ENCODE measurements around the gene CUBN.

CUBN gene

DNA sequence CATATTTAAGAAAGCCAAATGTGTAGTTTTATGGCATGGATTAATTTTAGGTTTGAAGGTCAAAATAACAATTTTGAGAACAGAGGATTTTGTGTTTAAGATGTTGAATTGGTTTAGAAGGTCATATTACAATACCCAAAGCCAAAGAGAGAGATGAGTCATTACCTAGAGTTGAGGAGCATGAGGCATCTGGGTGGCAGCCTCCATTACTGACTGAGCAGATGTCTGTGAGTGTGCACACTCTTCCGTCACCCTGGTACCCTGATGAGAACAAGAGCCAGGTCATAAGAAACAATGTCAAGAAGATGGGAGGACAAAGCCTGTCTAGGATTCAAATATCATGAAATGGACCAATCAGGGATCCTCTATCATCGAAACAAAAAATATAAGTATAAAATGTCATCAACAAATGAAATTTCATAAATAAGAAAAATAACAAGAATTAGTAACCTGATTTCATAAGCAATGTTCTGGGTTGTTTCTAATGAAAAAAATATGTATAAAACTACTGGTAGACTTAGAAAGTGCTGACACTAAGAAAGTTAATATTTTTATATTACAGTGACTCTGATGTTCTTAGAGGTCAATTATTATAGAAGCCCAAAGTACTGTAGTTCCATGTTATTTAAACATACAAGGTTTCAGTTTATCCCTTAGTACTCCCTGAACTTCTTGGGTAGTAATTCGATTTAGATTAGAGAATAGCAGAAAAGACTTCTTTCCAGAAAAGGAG, 20.0 kb downstream of the CUBN start:
- Histone ChIP-seq H3K27me3 (ENCODE audit: control insufficient read depth, insufficient read depth, low read length, poor library complexity, severe bottlenecking) (no peaks in the 10 kb centered on the region), H3K4me1 (ENCODE audit: control insufficient read depth, insufficient read depth, low read length) (no peaks in the 10 kb centered on the region), H3K27ac (ENCODE audit: insufficient read depth, low read depth, low read length, poor library complexity, severe bottlenecking) (no peak overlapping the region), H3K4me3 (ENCODE audit: insufficient read depth, low read depth, low read length) (no peak overlapping the region), H3K36me3 (ENCODE audit: control insufficient read depth, insufficient read depth, low read length) (no peaks in the 10 kb centered on the region), H3K9me3 (ENCODE audit: control insufficient read depth, low read length) (no peaks in the 10 kb centered on the region)
- WGBS, 2 experiments: 93% methylated on average over 2 of the region's 3 CpGs

DNA sequence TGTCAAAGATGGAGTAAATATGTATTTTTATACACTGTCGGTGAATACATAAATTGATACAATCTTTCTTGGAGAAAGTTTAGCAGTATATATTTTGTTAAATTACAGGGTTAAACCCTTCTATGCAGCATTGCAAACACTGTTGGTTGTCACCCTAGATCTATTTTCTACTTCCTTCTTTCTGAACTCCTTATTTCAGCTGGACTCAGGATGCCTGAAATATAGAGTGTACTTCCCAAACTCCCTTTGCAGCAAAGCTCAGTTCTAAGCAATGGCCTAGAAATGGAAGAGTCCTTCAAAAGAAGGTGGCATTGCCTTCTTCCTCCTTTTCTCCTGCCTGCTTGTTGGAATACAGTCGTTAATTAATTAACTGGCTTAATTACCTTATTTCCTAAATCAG, 20.6 kb downstream of the CUBN start:
- no peaks in the 10 kb centered on the region for H3K36me3 ChIP-seq (ENCODE audit: control insufficient read depth, insufficient read depth, low read length)
- no peak overlapping the region for H3K27ac ChIP-seq (ENCODE audit: insufficient read depth, low read depth, low read length, poor library complexity, severe bottlenecking)
- H3K27me3 ChIP-seq (ENCODE audit: control insufficient read depth, insufficient read depth, low read length, poor library complexity, severe bottlenecking): no peaks in the 10 kb centered on the region
- H3K4me1 ChIP-seq (ENCODE audit: control insufficient read depth, insufficient read depth, low read length): no peaks in the 10 kb centered on the region
- H3K4me3 ChIP-seq (ENCODE audit: insufficient read depth, low read depth, low read length): no peak overlapping the region
- 80 to 100% methylated on average over 1 of the region's 2 CpGs for WGBS, 2 experiments
- H3K9me3 ChIP-seq (ENCODE audit: control insufficient read depth, low read length): no peaks in the 10 kb centered on the region

DNA sequence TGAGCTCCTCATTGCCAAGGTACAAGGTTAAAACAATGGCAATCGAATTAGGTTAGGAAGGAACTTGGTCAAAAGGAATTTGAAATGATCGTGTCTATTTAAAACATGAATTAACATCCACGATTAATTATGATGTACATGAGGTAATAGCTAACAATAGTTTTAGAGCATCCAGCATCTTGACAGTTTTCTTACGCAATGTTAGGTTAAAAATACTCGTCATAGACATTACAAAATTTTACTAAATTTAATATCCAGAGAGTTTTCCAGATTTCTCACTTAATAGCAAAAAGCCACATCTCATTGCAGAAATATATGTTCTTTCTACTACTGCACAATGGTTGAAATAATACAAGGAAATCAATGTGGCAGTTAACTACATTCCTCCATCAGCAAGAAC, 22.6 kb downstream of the CUBN start:
- Histone ChIP-seq H3K27ac (ENCODE audit: insufficient read depth, low read depth, low read length, poor library complexity, severe bottlenecking) (no peak overlapping the region), H3K27me3 (ENCODE audit: control insufficient read depth, insufficient read depth, low read length, poor library complexity, severe bottlenecking) (no peaks in the 10 kb centered on the region), H3K4me3 (ENCODE audit: insufficient read depth, low read depth, low read length) (no peak overlapping the region), H3K36me3 (ENCODE audit: control insufficient read depth, insufficient read depth, low read length) (no peaks in the 10 kb centered on the region), H3K9me3 (ENCODE audit: control insufficient read depth, low read length) (no peaks in the 10 kb centered on the region), H3K4me1 (ENCODE audit: control insufficient read depth, insufficient read depth, low read length) (no peaks in the 10 kb centered on the region)
- WGBS, 2 experiments: 95 to 100% methylated on average over 4 to 5 of the region's 5 CpGs

GRCh38 chr10:17101910-17102266, 27.7 kb downstream of the CUBN start:
- Histone ChIP-seq H3K9me3 (ENCODE audit: control insufficient read depth, low read length) (no peaks in the 10 kb centered on the region), H3K4me3 (ENCODE audit: insufficient read depth, low read depth, low read length) (no peak overlapping the region), H3K4me1 (ENCODE audit: control insufficient read depth, insufficient read depth, low read length) (no peaks in the 10 kb centered on the region), H3K27ac (ENCODE audit: insufficient read depth, low read depth, low read length, poor library complexity, severe bottlenecking) (no peak overlapping the region), H3K27me3 (ENCODE audit: control insufficient read depth, insufficient read depth, low read length, poor library complexity, severe bottlenecking) (no peaks in the 10 kb centered on the region), H3K36me3 (ENCODE audit: control insufficient read depth, insufficient read depth, low read length) (no peaks in the 10 kb centered on the region)

GRCh38 chr10:17101257-17101909, 28.2 kb downstream of the CUBN start:
- Histone ChIP-seq H3K4me1 (ENCODE audit: control insufficient read depth, insufficient read depth, low read length) (no peaks in the 10 kb centered on the region), H3K36me3 (ENCODE audit: control insufficient read depth, insufficient read depth, low read length) (no peaks in the 10 kb centered on the region), H3K9me3 (ENCODE audit: control insufficient read depth, low read length) (no peaks in the 10 kb centered on the region), H3K27ac (ENCODE audit: insufficient read depth, low read depth, low read length, poor library complexity, severe bottlenecking) (no peak overlapping the region), H3K4me3 (ENCODE audit: insufficient read depth, low read depth, low read length) (no peak overlapping the region), H3K27me3 (ENCODE audit: control insufficient read depth, insufficient read depth, low read length, poor library complexity, severe bottlenecking) (no peaks in the 10 kb centered on the region)
- WGBS, 2 experiments: 89 to 91% methylated on average over 5 to 6 of the region's 7 CpGs

DNA sequence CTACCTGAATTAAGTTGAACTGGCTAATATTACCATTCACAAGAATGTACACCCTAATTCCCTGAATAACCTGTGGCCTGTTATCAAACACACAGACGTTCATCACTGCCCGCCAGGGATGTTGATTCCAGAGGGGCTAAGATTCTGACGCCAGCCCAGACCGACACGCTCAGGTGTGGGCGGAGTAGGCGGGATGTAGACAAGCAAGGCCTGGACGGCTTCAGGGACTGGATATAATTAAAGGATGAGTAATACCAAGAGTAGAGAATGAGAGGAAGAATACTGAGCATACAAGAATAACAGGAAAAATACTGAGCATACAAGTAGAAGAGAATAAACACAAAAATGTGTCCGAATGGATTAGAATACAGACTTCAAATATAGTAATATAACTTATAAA, 29.0 kb downstream of the CUBN start:
- WGBS, 2 experiments: 93 to 95% methylated on average over 8 of the region's 9 CpGs
- H3K4me1 ChIP-seq (ENCODE audit: control insufficient read depth, insufficient read depth, low read length): no peaks in the 10 kb centered on the region
- H3K36me3 ChIP-seq (ENCODE audit: control insufficient read depth, insufficient read depth, low read length): no peaks in the 10 kb centered on the region
- H3K27me3 ChIP-seq (ENCODE audit: control insufficient read depth, insufficient read depth, low read length, poor library complexity, severe bottlenecking): no peaks in the 10 kb centered on the region
- no peaks in the 10 kb centered on the region for H3K9me3 ChIP-seq (ENCODE audit: control insufficient read depth, low read length)
- H3K4me3 ChIP-seq (ENCODE audit: insufficient read depth, low read depth, low read length): no peak overlapping the region
- H3K27ac ChIP-seq (ENCODE audit: insufficient read depth, low read depth, low read length, poor library complexity, severe bottlenecking): no peak overlapping the region

DNA sequence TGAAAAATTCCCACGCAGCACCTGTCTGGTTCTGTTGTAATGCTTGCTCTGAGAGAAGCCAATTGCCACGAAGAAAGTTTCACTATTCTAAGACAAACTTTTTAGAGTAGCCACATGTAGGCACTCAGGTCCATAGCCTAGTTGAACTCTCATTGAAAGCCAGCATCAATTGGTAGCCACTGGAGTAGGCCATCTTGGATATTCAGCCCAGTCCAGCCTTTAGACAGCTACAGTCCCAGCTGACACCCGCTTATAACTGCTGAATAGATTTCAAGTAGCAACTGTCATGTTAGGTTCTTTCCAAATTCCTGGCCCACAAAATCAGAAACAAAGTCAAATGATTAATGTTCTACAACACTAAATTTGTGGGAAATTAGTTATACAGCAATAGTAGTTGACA, 31.6 kb downstream of the CUBN start:
- no peaks in the 10 kb centered on the region for H3K36me3 ChIP-seq (ENCODE audit: control insufficient read depth, insufficient read depth, low read length)
- no peak overlapping the region for H3K27ac ChIP-seq (ENCODE audit: insufficient read depth, low read depth, low read length, poor library complexity, severe bottlenecking)
- no peaks in the 10 kb centered on the region for H3K27me3 ChIP-seq (ENCODE audit: control insufficient read depth, insufficient read depth, low read length, poor library complexity, severe bottlenecking)
- H3K4me1 ChIP-seq (ENCODE audit: control insufficient read depth, insufficient read depth, low read length): no peaks in the 10 kb centered on the region
- no peak overlapping the region for H3K4me3 ChIP-seq (ENCODE audit: insufficient read depth, low read depth, low read length)
- H3K9me3 ChIP-seq (ENCODE audit: control insufficient read depth, low read length): no peaks in the 10 kb centered on the region
- 95 to 97% methylated on average over 3 of the region's 3 CpGs for WGBS, 2 experiments

DNA sequence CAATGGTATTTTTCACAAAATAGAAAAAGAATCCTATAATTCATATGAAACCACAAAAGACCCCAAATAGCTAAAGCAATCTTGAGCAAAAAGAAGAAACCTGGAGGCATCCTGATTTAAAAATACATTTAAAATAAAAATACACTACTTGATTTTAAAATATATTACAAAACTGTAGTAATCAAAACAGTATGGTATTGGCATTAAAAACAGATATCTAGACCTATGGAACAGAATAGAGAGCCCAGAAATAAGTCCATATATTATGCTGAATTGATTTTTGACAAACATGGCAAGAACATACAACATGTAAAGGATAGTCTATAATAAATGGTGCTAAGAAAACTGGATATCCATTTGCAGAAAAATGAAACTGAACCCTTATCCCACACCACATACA, 34.8 kb downstream of the CUBN start:
- Histone ChIP-seq H3K4me3 (ENCODE audit: insufficient read depth, low read depth, low read length) (no peak overlapping the region), H3K27ac (ENCODE audit: insufficient read depth, low read depth, low read length, poor library complexity, severe bottlenecking) (no peak overlapping the region), H3K9me3 (ENCODE audit: control insufficient read depth, low read length) (no peaks in the 10 kb centered on the region), H3K36me3 (ENCODE audit: control insufficient read depth, insufficient read depth, low read length) (no peaks in the 10 kb centered on the region), H3K27me3 (ENCODE audit: control insufficient read depth, insufficient read depth, low read length, poor library complexity, severe bottlenecking) (no peaks in the 10 kb centered on the region), H3K4me1 (ENCODE audit: control insufficient read depth, insufficient read depth, low read length) (no peaks in the 10 kb centered on the region)

DNA sequence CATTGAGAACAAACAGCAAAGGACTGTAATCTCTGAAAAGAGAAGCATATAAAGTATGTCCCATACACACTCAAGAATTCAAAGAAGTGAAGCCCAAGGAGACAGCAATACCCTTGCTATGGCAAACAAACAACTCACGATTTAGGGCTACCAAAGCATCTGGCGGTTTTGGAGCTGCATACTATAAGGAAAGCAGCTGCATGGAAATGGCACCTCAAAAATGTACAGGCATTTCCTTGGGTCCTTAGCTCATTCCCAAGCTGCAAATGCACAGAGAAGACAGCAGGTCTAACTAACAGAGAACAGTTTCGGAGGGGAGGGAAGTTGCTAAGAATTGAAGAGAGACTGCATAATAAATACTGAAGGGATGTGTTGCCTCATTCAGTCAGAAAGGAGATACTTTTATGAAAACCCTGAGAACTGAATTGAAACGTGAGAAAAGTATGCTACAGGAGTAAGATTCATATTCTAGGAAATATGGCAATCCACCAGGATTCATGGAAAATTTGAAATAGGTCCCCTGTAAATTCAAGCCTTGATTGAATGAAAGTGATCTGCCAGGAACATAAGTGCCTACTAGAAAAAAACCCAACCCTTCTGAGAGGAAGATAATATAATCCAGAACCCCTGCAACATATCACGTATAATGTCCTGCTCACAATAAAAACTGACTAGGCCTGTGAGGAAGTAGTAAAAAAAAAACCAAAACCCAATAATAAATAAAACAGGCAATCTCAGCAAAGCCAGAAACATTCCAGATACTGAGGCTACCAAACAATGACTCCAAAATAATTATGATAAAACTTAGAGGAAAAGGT, 36.4 kb downstream of the CUBN start:
- no peak overlapping the region for H3K4me3 ChIP-seq (ENCODE audit: insufficient read depth, low read depth, low read length)
- 78 to 81% methylated on average over 4 to 5 of the region's 5 CpGs for WGBS, 2 experiments
- no peaks in the 10 kb centered on the region for H3K4me1 ChIP-seq (ENCODE audit: control insufficient read depth, insufficient read depth, low read length)
- no peak overlapping the region for H3K27ac ChIP-seq (ENCODE audit: insufficient read depth, low read depth, low read length, poor library complexity, severe bottlenecking)
- H3K27me3 ChIP-seq (ENCODE audit: control insufficient read depth, insufficient read depth, low read length, poor library complexity, severe bottlenecking): no peaks in the 10 kb centered on the region
- no peaks in the 10 kb centered on the region for H3K9me3 ChIP-seq (ENCODE audit: control insufficient read depth, low read length)
- H3K36me3 ChIP-seq (ENCODE audit: control insufficient read depth, insufficient read depth, low read length): no peaks in the 10 kb centered on the region

DNA sequence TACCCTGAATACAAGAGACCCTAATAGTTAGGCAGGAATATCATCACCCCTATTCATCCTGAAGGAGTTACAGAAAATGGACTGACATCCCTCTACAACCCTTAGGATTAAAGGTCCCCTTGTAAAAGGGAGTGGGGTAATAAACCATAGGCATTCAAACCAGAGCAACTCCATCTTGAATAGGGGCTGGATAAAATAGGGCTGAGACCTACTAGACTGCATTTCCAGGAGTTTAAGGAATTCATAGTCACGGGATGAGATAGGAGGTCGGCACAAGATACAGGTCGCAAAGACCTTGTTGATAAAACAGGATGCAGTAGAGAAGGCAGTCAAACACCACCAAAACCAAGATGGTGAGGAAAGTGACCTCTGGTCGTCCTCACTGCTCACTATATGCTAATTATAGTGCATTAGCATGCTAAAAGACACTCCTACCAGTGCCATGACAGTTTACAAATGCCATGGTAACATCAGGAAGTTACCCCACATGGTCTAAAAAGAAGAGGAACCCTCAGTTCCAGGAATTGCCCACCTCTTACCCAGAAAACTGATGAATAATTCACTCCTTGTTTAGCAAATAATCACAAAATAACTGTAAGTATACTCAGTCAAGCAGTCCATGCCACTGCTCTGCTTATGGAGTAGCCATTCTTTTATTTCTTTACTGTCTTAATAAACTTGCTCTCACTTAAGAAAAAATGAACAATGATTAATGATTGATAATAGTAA, 37.2 kb downstream of the CUBN start:
- H3K4me3 ChIP-seq (ENCODE audit: insufficient read depth, low read depth, low read length): no peak overlapping the region
- H3K27ac ChIP-seq (ENCODE audit: insufficient read depth, low read depth, low read length, poor library complexity, severe bottlenecking): no peak overlapping the region
- WGBS, 2 experiments: 79 to 88% methylated on average over 4 of the region's 4 CpGs
- H3K9me3 ChIP-seq (ENCODE audit: control insufficient read depth, low read length): no peaks in the 10 kb centered on the region
- no peaks in the 10 kb centered on the region for H3K36me3 ChIP-seq (ENCODE audit: control insufficient read depth, insufficient read depth, low read length)
- H3K4me1 ChIP-seq (ENCODE audit: control insufficient read depth, insufficient read depth, low read length): no peaks in the 10 kb centered on the region
- no peaks in the 10 kb centered on the region for H3K27me3 ChIP-seq (ENCODE audit: control insufficient read depth, insufficient read depth, low read length, poor library complexity, severe bottlenecking)

All from ectodermal cell (in vitro differentiated cells).